Stimulated activated CD8-positive, alpha-beta memory T cell treated with anti-CD3 and anti-CD28 coated beads, Interleukin-15, amount 100 ng/mL, for 4 hours (primary cell): ENCODE results near the gene TFAP2C.
"Not testable (repeated sequence)": the region's sequence is repeated elsewhere in the genome, so short reads cannot be mapped to it uniquely, and the experiment has no call there.

Source experiments
- DNase-seq, 2 donors: peaks; one replicate each; pipeline ENCODE4 v3.0.0-alpha.2; 2020; ENCODE audit warnings: low read depth in 2 of 2

TFAP2C gene

GRCh38 chr20:56653211-56653610 lies 24.1 kb downstream of the TFAP2C start:
- no peak for DNase-seq

GRCh38 chr20:56656632-56657031 lies 27.5 kb downstream of the TFAP2C start:
- DNase-seq: no peak

GRCh38 chr20:56657879-56658278 lies 28.8 kb downstream of the TFAP2C start:
- DNase-seq: no peak

- DNase-seq: not testable (repeated sequence)
These were observed 29.3 kb downstream of the TFAP2C start for GRCh38 chr20:56658341-56658947.

GRCh38 chr20:56663660-56664059 lies 34.6 kb downstream of the TFAP2C start:
- DNase-seq: no peak

GRCh38 chr20:56664796-56665195 lies 35.7 kb downstream of the TFAP2C start:
- DNase-seq: no peak

- no peak for DNase-seq
These were observed 36.7 kb downstream of the TFAP2C start for GRCh38 chr20:56665806-56666205.

- DNase-seq: no peak
These were observed 44.3 kb downstream of the TFAP2C start for GRCh38 chr20:56673450-56673849.

GRCh38 chr20:56676001-56676400 lies 46.9 kb downstream of the TFAP2C start:
- no peak for DNase-seq

- DNase-seq: no peak
These were observed 47.6 kb downstream of the TFAP2C start for GRCh38 chr20:56676679-56677078.

GRCh38 chr20:56683077-56683865 lies 54.2 kb downstream of the TFAP2C start:
- DNase-seq: no peak

GRCh38 chr20:56685879-56686278 lies 56.8 kb downstream of the TFAP2C start:
- DNase-seq: no peak

GRCh38 chr20:56687061-56687460 lies 58.0 kb downstream of the TFAP2C start:
- DNase-seq: no peak

- no peak for DNase-seq
These were observed 59.0 kb downstream of the TFAP2C start for GRCh38 chr20:56688106-56688505.
